ENCODE measurements around the gene CDH24. TPM values are rescaled to one million over a fixed set of nuclear protein-coding genes. Genes with fewer than 3 reads are reported as not detected.

CDH24 gene
- total RNA-seq, 1 donor from 2014 or later, result 15.0 TPM

GRCh38 chr14:23028799-23029198, 28.5 kb downstream of the CDH24 start:
- H3K4me1 Mint-ChIP-seq, result peaks cover 20% of the 10 kb centered on the region
- Histone ChIP-seq H4K20me1 (ENCODE audit: low read depth) (peaks cover 5% of the 10 kb centered on the region), H3K36me3 (peaks cover 5% of the 10 kb centered on the region), H2AFZ (replicated peaks) (no peak overlapping the region), H3K27me3 (no peaks in the 10 kb centered on the region), H3K9ac (no peak overlapping the region), H3K27ac (no peak overlapping the region), H3F3A (ENCODE audit: low read depth) (peaks cover 47% of the 10 kb centered on the region), H3K9me3 (ENCODE audit: low read depth) (no peaks in the 10 kb centered on the region), H3K4me2 (no peak overlapping the region), H3K4me1 (peaks cover 18% of the 10 kb centered on the region), H3K79me2 (ENCODE audit: low read depth) (peaks cover 49% of the 10 kb centered on the region), H3K4me3 (no peak overlapping the region)
- DNase-seq (ENCODE audit: low spot score), result no peak
- TF ChIP-seq EZH2 (IDR thresholded peaks at IDR 0.05), result no peak
- TF ChIP-seq CTCF (IDR thresholded peaks at IDR 0.05), result no peak
- TF ChIP-seq EZH2phosphoT487 (IDR thresholded peaks at IDR 0.05), result no peak
- H3K36me3 Mint-ChIP-seq, result peaks cover 45% of the 10 kb centered on the region
- H3K27me3 Mint-ChIP-seq (ENCODE audit: insufficient read depth, low read depth), result no peaks in the 10 kb centered on the region
- no peak overlapping the region for H3K4me3 Mint-ChIP-seq
- no peaks in the 10 kb centered on the region for H3K9me3 Mint-ChIP-seq
- no peak overlapping the region for H3K27ac Mint-ChIP-seq

GRCh38 chr14:23025151-23025814, 32.0 kb downstream of the CDH24 start:
- TF ChIP-seq EZH2 (IDR thresholded peaks at IDR 0.05), result no peak
- TF ChIP-seq CTCF (IDR thresholded peaks at IDR 0.05), result no peak
- no peak for TF ChIP-seq EZH2phosphoT487 (IDR thresholded peaks at IDR 0.05)
- Histone ChIP-seq H3K9ac (no peak overlapping the region), H3K27ac (peak overlapping the region; percentile 3), H3F3A (ENCODE audit: low read depth) (peaks cover 68% of the 10 kb centered on the region), H3K79me2 (ENCODE audit: low read depth) (peaks cover 21% of the 10 kb centered on the region), H3K27me3 (no peaks in the 10 kb centered on the region), H3K36me3 (no peaks in the 10 kb centered on the region), H3K4me1 (peaks cover 38% of the 10 kb centered on the region), H3K4me3 (no peak overlapping the region), H3K9me3 (ENCODE audit: low read depth) (no peaks in the 10 kb centered on the region), H4K20me1 (ENCODE audit: low read depth) (peaks cover 5% of the 10 kb centered on the region), H2AFZ (replicated peaks) (no peak overlapping the region), H3K4me2 (no peak overlapping the region)
- Mint-ChIP-seq H3K9me3 (no peaks in the 10 kb centered on the region), H3K4me3 (no peak overlapping the region), H3K27me3 (ENCODE audit: insufficient read depth, low read depth) (no peaks in the 10 kb centered on the region), H3K36me3 (peaks cover 30% of the 10 kb centered on the region), H3K27ac (no peak overlapping the region), H3K4me1 (peaks cover 30% of the 10 kb centered on the region)
- DNase-seq (ENCODE audit: low spot score), result no peak

GRCh38 chr14:23024612-23025075, 32.7 kb downstream of the CDH24 start:
- H3K4me1 ChIP-seq, result peaks cover 38% of the 10 kb centered on the region
- no peaks in the 10 kb centered on the region for H3K9me3 Mint-ChIP-seq
- no peaks in the 10 kb centered on the region for H3K27me3 Mint-ChIP-seq (ENCODE audit: insufficient read depth, low read depth)
- no peak for DNase-seq (ENCODE audit: low spot score)
- H3K9me3 ChIP-seq (ENCODE audit: low read depth), result no peaks in the 10 kb centered on the region
- H4K20me1 ChIP-seq (ENCODE audit: low read depth), result peaks cover 5% of the 10 kb centered on the region
- H3K4me3 Mint-ChIP-seq, result no peak overlapping the region
- TF ChIP-seq EZH2 (IDR thresholded peaks at IDR 0.05), result no peak
- TF ChIP-seq EZH2phosphoT487 (IDR thresholded peaks at IDR 0.05), result no peak
- no peak for TF ChIP-seq CTCF (IDR thresholded peaks at IDR 0.05)
- peak overlapping the region; percentile 3 for H3K27ac ChIP-seq
- H3K4me1 Mint-ChIP-seq, result peaks cover 30% of the 10 kb centered on the region
- no peak overlapping the region for H2AFZ ChIP-seq (replicated peaks)
- no peak overlapping the region for H3K4me2 ChIP-seq
- no peaks in the 10 kb centered on the region for H3K27me3 ChIP-seq
- H3K36me3 ChIP-seq, result no peaks in the 10 kb centered on the region
- no peak overlapping the region for H3K4me3 ChIP-seq
- H3K9ac ChIP-seq, result no peak overlapping the region
- peaks cover 21% of the 10 kb centered on the region for H3K79me2 ChIP-seq (ENCODE audit: low read depth)
- peaks cover 30% of the 10 kb centered on the region for H3K36me3 Mint-ChIP-seq
- peaks cover 68% of the 10 kb centered on the region for H3F3A ChIP-seq (ENCODE audit: low read depth)
- no peak overlapping the region for H3K27ac Mint-ChIP-seq
